HepG2 (cell line): Measurements from ENCODE around the gene CCDC57. TPM values are rescaled to one million over a fixed set of nuclear protein-coding genes. Genes with fewer than 3 reads are reported as not detected.

ENCODE experiments used
- FOXC1 ChIP-seq: sonication (generic); formaldehyde crosslinking; IDR thresholded peaks from 2 replicates; pipeline ENCODE4 v1.8.0; 2022; ENCODE audit warnings: mild to moderate bottlenecking, missing genetic modification reagents, borderline replicate concordance
- MAFF ChIP-seq: IDR thresholded peaks from 2 replicates; pipeline ENCODE4 v1.6.1; 2011; ENCODE audit warnings: low read depth, low read length, improper control_type of control experiment
- MYNN ChIP-seq: sonication (generic); formaldehyde crosslinking; IDR thresholded peaks from 2 replicates; pipeline ENCODE4 v1.4.0; 2020; ENCODE audit warnings: mild to moderate bottlenecking, low read depth, missing genetic modification reagents
- SALL1 ChIP-seq: sonication (generic); formaldehyde crosslinking; IDR thresholded peaks from 2 replicates; pipeline ENCODE4 v1.8.0; 2022; ENCODE audit warnings: mild to moderate bottlenecking, missing genetic modification reagents
- TSC22D2 ChIP-seq: sonication (generic); formaldehyde crosslinking; IDR thresholded peaks from 2 replicates; pipeline ENCODE4 v1.5.1; 2020; ENCODE audit warnings: missing genetic modification reagents, mild to moderate bottlenecking, borderline replicate concordance
- ZNF180 ChIP-seq: sonication (generic); formaldehyde crosslinking; IDR thresholded peaks from 2 replicates; pipeline ENCODE4 v1.4.0; 2020; ENCODE audit warnings: low read depth, missing genetic modification reagents, borderline replicate concordance
- ZNF207 ChIP-seq: fragments of 450-650 bp; IDR thresholded peaks from 2 replicates; pipeline ENCODE4 v1.6.1; 2016; ENCODE audit warnings: antibody characterized with exemption, borderline replicate concordance
- ZSCAN22 ChIP-seq: sonication (generic); formaldehyde crosslinking; IDR thresholded peaks from 2 replicates; pipeline ENCODE4 v1.4.0; 2020; ENCODE audit warnings: mild to moderate bottlenecking, missing genetic modification reagents
- polyA plus RNA-seq, 8 experiments: library from polyadenylated mRNA; depleted of rRNA in 3 of 8; stranded (reverse) in 7 of 8; unstranded in 1 of 8; fragments of >200 nt; fragmentation: Illumina TruSeq in 4 of 8; extraction: Trizol in 4 of 8; gene quantifications; 2 replicates each; pipeline versions ENCODE4 v1.2.1 to v1.2.3, GENCODE V29; 2011 to 2016; ENCODE audit warnings: low read depth in 4 of 8, missing spikeins in 1 of 8, mixed read lengths in 1 of 8; ENCODE audit not compliant: insufficient read depth in 1 of 8
- total RNA-seq, 5 experiments: library from RNA; depleted of rRNA; stranded (reverse); fragments of >200 nt; fragmentation: Illumina TruSeq; extraction: Trizol; gene quantifications; 2 replicates each; pipeline ENCODE4 v1.2.3, GENCODE V29; 2016; ENCODE audit warnings: low read depth in 1 of 5
- TF ChIP-seq, protein P1 (sequence below): sonication (generic); formaldehyde crosslinking; IDR thresholded peaks from 2 replicates; pipeline ENCODE4 v1.4.0; 2020; ENCODE audit warnings: missing genetic modification reagents, mild to moderate bottlenecking, borderline replicate concordance
- TF ChIP-seq, protein P2 (sequence below): fragments of 450-650 bp; IDR thresholded peaks from 2 replicates; pipeline ENCODE4 v1.6.1; 2017
- TF ChIP-seq, protein P3 (sequence below): sonication (generic); formaldehyde crosslinking; IDR thresholded peaks from 2 replicates; pipeline ENCODE4 v1.4.0; 2020; ENCODE audit warnings: low read depth, mild to moderate bottlenecking, missing genetic modification reagents
- TF ChIP-seq, protein P4 (sequence below): sonication (generic); formaldehyde crosslinking; IDR thresholded peaks from 2 replicates; pipeline ENCODE4 v1.5.0; 2020; ENCODE audit warnings: mild to moderate bottlenecking, missing genetic modification reagents
- TF ChIP-seq, protein P5 (sequence below): sonication (generic); formaldehyde crosslinking; IDR thresholded peaks from 2 replicates; pipeline ENCODE4 v1.4.0; 2020; ENCODE audit warnings: mild to moderate bottlenecking, missing genetic modification reagents
- TF ChIP-seq, protein P6 (sequence below): IDR thresholded peaks from 2 replicates; pipeline ENCODE4 v1.6.1; 2016; ENCODE audit warnings: mild to moderate bottlenecking, missing biosample characterization, missing genetic modification reagents

The CCDC57 gene
- total and polyA plus RNA-seq, 2 of the 13 experiments (the other 11 are each of a cell fraction or from before 2014, with no cell fraction given): 59.3 to 59.9 TPM

DNA sequence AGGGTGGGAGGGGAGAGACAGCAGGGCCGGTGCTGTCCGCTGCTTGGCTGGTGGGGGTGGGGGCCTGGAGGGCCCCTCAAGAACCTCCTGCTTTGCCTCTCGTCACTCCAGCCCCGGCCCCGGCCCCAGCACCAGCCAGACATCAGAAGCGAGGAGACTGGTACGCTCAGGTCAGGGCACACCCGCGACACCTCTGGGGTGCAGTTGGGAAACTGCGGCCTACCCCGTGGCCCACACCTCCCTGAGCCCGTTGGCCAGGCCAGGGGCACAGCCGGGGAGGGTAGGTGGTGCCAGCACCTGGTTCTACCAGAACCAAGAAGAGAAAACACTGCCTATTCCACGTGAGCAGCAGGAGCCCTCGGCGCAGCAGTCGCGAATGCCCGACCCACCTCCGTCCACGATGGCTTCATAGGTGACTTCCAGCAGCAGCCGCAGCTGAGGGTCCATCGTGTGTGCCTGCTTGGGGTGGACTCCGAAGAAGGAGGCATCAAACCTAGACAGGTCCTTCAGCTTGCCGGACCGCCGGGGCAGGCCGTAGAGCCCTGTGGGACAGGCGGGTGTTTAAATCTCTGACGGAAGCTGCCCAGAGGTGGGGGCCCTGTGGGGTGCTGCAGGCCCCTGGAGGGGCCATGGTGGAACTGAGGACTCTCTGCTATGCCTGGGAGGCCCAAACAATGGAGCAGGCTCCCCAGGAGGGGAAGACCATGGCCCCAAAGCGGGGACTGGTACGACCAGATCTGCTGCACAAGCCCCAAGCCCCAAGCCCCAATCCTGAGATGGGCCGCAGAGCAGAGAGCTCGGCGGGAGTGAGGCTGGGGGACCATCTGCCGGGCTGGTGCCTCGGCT is 117.5 kb downstream of the CCDC57 start (continued):
- TF ChIP-seq, protein P1, sequence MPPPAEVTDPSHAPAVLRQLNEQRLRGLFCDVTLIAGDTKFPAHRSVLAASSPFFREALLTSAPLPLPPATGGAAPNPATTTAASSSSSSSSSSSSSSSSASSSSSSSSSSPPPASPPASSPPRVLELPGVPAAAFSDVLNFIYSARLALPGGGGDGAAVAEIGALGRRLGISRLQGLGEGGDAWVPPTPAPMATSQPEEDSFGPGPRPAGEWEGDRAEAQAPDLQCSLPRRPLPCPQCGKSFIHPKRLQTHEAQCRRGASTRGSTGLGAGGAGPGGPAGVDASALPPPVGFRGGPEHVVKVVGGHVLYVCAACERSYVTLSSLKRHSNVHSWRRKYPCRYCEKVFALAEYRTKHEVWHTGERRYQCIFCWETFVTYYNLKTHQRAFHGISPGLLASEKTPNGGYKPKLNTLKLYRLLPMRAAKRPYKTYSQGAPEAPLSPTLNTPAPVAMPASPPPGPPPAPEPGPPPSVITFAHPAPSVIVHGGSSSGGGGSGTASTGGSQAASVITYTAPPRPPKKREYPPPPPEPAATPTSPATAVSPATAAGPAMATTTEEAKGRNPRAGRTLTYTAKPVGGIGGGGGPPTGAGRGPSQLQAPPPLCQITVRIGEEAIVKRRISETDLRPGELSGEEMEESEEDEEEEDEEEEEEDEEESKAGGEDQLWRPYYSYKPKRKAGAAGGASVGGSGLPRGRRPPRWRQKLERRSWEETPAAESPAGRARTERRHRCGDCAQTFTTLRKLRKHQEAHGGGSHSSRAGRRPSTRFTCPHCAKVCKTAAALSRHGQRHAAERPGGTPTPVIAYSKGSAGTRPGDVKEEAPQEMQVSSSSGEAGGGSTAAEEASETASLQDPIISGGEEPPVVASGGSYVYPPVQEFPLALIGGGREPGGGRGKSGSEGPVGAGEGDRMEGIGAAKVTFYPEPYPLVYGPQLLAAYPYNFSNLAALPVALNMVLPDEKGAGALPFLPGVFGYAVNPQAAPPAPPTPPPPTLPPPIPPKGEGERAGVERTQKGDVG (CRISPR knock-in tag): no peak
- TF ChIP-seq FOXC1 (CRISPR knock-in tag) (no peak), ZNF180 (no peak), MYNN (no peak), MAFF (no peak), ZNF207 (no peak), ZSCAN22 (CRISPR knock-in tag) (no peak), TSC22D2 (no peak), SALL1 (CRISPR knock-in tag) (0 out of 2 replicates have a peak, but pooled peaks have one; percentile 16)
- TF ChIP-seq, protein P2, sequence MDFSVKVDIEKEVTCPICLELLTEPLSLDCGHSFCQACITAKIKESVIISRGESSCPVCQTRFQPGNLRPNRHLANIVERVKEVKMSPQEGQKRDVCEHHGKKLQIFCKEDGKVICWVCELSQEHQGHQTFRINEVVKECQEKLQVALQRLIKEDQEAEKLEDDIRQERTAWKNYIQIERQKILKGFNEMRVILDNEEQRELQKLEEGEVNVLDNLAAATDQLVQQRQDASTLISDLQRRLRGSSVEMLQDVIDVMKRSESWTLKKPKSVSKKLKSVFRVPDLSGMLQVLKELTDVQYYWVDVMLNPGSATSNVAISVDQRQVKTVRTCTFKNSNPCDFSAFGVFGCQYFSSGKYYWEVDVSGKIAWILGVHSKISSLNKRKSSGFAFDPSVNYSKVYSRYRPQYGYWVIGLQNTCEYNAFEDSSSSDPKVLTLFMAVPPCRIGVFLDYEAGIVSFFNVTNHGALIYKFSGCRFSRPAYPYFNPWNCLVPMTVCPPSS: no peak
- TF ChIP-seq, protein P3, sequence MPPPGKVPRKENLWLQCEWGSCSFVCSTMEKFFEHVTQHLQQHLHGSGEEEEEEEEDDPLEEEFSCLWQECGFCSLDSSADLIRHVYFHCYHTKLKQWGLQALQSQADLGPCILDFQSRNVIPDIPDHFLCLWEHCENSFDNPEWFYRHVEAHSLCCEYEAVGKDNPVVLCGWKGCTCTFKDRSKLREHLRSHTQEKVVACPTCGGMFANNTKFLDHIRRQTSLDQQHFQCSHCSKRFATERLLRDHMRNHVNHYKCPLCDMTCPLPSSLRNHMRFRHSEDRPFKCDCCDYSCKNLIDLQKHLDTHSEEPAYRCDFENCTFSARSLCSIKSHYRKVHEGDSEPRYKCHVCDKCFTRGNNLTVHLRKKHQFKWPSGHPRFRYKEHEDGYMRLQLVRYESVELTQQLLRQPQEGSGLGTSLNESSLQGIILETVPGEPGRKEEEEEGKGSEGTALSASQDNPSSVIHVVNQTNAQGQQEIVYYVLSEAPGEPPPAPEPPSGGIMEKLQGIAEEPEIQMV: no peak
- TF ChIP-seq, protein P4, sequence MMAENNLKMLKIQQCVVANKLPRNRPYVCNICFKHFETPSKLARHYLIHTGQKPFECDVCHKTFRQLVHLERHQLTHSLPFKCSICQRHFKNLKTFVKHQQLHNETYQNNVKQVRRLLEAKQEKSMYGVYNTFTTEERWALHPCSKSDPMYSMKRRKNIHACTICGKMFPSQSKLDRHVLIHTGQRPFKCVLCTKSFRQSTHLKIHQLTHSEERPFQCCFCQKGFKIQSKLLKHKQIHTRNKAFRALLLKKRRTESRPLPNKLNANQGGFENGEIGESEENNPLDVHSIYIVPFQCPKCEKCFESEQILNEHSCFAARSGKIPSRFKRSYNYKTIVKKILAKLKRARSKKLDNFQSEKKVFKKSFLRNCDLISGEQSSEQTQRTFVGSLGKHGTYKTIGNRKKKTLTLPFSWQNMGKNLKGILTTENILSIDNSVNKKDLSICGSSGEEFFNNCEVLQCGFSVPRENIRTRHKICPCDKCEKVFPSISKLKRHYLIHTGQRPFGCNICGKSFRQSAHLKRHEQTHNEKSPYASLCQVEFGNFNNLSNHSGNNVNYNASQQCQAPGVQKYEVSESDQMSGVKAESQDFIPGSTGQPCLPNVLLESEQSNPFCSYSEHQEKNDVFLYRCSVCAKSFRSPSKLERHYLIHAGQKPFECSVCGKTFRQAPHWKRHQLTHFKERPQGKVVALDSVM (CRISPR knock-in tag): no peak
- TF ChIP-seq, protein P5, sequence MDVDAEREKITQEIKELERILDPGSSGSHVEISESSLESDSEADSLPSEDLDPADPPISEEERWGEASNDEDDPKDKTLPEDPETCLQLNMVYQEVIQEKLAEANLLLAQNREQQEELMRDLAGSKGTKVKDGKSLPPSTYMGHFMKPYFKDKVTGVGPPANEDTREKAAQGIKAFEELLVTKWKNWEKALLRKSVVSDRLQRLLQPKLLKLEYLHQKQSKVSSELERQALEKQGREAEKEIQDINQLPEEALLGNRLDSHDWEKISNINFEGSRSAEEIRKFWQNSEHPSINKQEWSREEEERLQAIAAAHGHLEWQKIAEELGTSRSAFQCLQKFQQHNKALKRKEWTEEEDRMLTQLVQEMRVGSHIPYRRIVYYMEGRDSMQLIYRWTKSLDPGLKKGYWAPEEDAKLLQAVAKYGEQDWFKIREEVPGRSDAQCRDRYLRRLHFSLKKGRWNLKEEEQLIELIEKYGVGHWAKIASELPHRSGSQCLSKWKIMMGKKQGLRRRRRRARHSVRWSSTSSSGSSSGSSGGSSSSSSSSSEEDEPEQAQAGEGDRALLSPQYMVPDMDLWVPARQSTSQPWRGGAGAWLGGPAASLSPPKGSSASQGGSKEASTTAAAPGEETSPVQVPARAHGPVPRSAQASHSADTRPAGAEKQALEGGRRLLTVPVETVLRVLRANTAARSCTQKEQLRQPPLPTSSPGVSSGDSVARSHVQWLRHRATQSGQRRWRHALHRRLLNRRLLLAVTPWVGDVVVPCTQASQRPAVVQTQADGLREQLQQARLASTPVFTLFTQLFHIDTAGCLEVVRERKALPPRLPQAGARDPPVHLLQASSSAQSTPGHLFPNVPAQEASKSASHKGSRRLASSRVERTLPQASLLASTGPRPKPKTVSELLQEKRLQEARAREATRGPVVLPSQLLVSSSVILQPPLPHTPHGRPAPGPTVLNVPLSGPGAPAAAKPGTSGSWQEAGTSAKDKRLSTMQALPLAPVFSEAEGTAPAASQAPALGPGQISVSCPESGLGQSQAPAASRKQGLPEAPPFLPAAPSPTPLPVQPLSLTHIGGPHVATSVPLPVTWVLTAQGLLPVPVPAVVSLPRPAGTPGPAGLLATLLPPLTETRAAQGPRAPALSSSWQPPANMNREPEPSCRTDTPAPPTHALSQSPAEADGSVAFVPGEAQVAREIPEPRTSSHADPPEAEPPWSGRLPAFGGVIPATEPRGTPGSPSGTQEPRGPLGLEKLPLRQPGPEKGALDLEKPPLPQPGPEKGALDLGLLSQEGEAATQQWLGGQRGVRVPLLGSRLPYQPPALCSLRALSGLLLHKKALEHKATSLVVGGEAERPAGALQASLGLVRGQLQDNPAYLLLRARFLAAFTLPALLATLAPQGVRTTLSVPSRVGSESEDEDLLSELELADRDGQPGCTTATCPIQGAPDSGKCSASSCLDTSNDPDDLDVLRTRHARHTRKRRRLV (CRISPR knock-in tag): no peak
- TF ChIP-seq, protein P6, sequence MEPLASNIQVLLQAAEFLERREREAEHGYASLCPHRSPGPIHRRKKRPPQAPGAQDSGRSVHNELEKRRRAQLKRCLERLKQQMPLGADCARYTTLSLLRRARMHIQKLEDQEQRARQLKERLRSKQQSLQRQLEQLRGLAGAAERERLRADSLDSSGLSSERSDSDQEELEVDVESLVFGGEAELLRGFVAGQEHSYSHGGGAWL (CRISPR knock-in tag): no peak
